ENCODE data around the gene ADGRG3. TPM values are rescaled to one million over a fixed set of nuclear protein-coding genes. Genes with fewer than 3 reads are reported as not detected.

Gene ADGRG3
- total and polyA plus RNA-seq, 10 of the 15 experiments (the other 5 are each of a cell fraction or from before 2014, with no cell fraction given) = 0.10 to 0.11 (median 0.10) TPM; not detected in 7

- no peaks in the 10 kb centered on the region for H3K36me3 ChIP-seq (ENCODE audit: control insufficient read depth in 2 of 2, insufficient read depth in 2 of 2, low read length in 1 of 2)
- CTCF ChIA-PET = interaction anchor here (1.0 kb wide), 1 partner anchor 31 kb away, joined by 3 read pairs; no protein-coding TSS in a partner anchor
- 17% methylated on average over 10 of the region's 10 CpGs for WGBS (ENCODE audit: insufficient coverage, insufficient replicate concordance, low lambda C conversion rate, missing lambda C conversion rate)
- BruUV-seq (replicated peaks) = no TSS peak
- H3K79me2 ChIP-seq (ENCODE audit: control insufficient read depth, insufficient read depth, low read length) = no peaks in the 10 kb centered on the region
- RAD21 ChIA-PET (ENCODE audit: unreplicated experiment) = no interaction called here
- H3K9ac ChIP-seq (ENCODE audit: control insufficient read depth, insufficient read depth, low read length) = no peak overlapping the region
- POLR2A ChIA-PET = interaction anchor here (0.7 kb wide), 1 partner anchor 12 kb away, joined by 3 read pairs; no protein-coding TSS in a partner anchor
- peaks cover 0 to 3% of the 10 kb centered on the region in 2 experiments; a peak in 1 of 4 replicates for H3K27me3 ChIP-seq (replicated peaks in 1 of 2; ENCODE audit: control insufficient read depth in 2 of 2, insufficient read depth in 2 of 2, low read length in 1 of 2)
- DNase-seq (ENCODE audit: low read depth, low spot score) (no peak), FAIRE-seq (no peak), ATAC-seq (no peak)
- H3K4me1 ChIP-seq (ENCODE audit: control insufficient read depth, insufficient read depth, low read length) = no peaks in the 10 kb centered on the region
- in situ Hi-C loops (cut with MboI) = no loop called here
- intact Hi-C loops (cut with micrococcal nuclease; ENCODE audit: unreplicated experiment) = no loop called here
- H4K20me1 ChIP-seq (ENCODE audit: control insufficient read depth, insufficient read depth) = no peaks in the 10 kb centered on the region
- no peaks in the 10 kb centered on the region for H3K9me3 ChIP-seq (replicated peaks; ENCODE audit: control insufficient read depth, insufficient read depth, low read length)
- no peak for TF ChIP-seq GABPA (IDR thresholded peaks at IDR 0.05; ENCODE audit: low read depth)
- H3K4me3 ChIP-seq = no peak overlapping the region
- H3K27ac ChIP-seq (ENCODE audit: control insufficient read depth, insufficient read depth) = no peak overlapping the region
- H3K4me2 ChIP-seq (ENCODE audit: control insufficient read depth, insufficient read depth) = no peak overlapping the region
- SMC1A ChIA-PET (ENCODE audit: uncharacterized antibody, unreplicated experiment) = interaction anchor here (0.7 kb wide), 1 partner anchor 32 kb away, joined by 4 read pairs; no protein-coding TSS in a partner anchor
- H2AFZ ChIP-seq (ENCODE audit: control insufficient read depth, low read depth, low read length) = no peak overlapping the region
Measured at GRCh38 chr16:57621521-57622271, 46.4 kb upstream of the ADGRG3 start.

DNA sequence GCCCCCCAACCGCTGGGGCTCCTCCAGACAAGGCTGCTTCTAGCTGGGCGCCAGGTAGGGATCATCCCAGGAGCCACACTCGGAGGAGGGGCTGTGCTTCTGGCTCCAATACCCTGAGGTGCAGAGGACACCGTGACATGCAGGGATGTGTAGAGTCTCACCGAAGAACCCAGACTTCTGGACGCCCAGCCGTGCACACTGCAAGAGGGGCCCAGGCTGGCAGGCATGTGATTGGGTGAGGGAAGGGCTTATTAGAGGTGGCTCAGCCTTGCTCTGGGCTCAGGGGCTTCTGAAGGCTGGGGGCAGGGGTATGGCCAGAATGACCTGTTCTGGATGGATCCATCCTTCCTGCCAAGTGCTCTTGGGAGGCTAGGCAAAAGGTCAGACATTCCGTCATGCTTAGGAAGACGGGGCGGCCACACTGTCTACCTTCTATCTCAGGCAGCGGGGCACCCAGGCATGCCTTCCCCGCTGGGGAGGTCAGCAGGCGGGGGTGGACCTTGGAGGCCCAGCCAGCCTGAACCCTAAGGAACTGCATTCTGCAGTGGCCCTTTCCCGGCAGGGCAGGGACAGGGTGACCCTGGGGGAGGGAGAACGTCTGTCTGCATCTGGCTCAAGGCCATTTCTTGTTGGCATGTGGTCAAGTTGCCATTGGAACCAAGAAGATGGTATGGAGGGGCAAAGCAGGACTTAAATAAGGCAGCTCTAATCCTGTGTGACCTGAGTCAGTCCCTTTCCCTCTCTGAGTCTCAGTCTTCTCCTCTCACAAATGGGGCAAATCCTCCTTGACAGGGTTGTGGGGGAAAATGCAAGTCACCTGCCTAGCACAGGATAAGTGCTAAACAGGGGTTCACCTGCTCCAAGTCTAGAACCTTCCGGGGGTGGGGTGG is 45.5 kb upstream of the ADGRG3 start:
- ChIA-PET CTCF (interaction anchor here (0.6 to 1.3 kb wide), 4 partner anchors 11 to 33 kb away, joined by 3 to 5 read pairs (median 3); no protein-coding TSS in a partner anchor), RAD21 (ENCODE audit: unreplicated experiment) (interaction anchor here (1.8 kb wide), 1 partner anchor 12 kb away, joined by 7 read pairs; no protein-coding TSS in a partner anchor), SMC1A (ENCODE audit: uncharacterized antibody, unreplicated experiment) (interaction anchor here (2.8 kb wide), 1 partner anchor 13 kb away, joined by 11 read pairs; no protein-coding TSS in a partner anchor), POLR2A (interaction anchor here (0.6 to 1.0 kb wide), 2 partner anchors 10 to 12 kb away, joined by 3 to 7 read pairs; no protein-coding TSS in a partner anchor)
- Histone ChIP-seq H3K27me3 (replicated peaks in 1 of 2; ENCODE audit: control insufficient read depth in 2 of 2, insufficient read depth in 2 of 2, low read length in 1 of 2) (peaks cover 0 to 3% of the 10 kb centered on the region in 2 experiments; a peak in 1 of 4 replicates), H4K20me1 (ENCODE audit: control insufficient read depth, insufficient read depth) (no peaks in the 10 kb centered on the region), H3K4me3 (no peak overlapping the region), H3K4me2 (ENCODE audit: control insufficient read depth, insufficient read depth) (no peak overlapping the region), H3K36me3 (ENCODE audit: control insufficient read depth in 2 of 2, insufficient read depth in 2 of 2, low read length in 1 of 2) (no peaks in the 10 kb centered on the region), H3K9me3 (replicated peaks; ENCODE audit: control insufficient read depth, insufficient read depth, low read length) (no peaks in the 10 kb centered on the region), H2AFZ (ENCODE audit: control insufficient read depth, low read depth, low read length) (no peak overlapping the region), H3K4me1 (ENCODE audit: control insufficient read depth, insufficient read depth, low read length) (no peaks in the 10 kb centered on the region), H3K9ac (ENCODE audit: control insufficient read depth, insufficient read depth, low read length) (no peak overlapping the region), H3K79me2 (ENCODE audit: control insufficient read depth, insufficient read depth, low read length) (no peaks in the 10 kb centered on the region), H3K27ac (ENCODE audit: control insufficient read depth, insufficient read depth) (no peak overlapping the region)
- no peak for TF ChIP-seq PAX5 (IDR thresholded peaks at IDR 0.05; ENCODE audit: borderline replicate concordance, low read depth, low read length)
- no TSS peak for BruUV-seq (replicated peaks)
- intact Hi-C loops (cut with micrococcal nuclease; ENCODE audit: unreplicated experiment) (no loop called here), in situ Hi-C loops (cut with MboI) (no loop called here)
- no peak for FAIRE-seq
- WGBS (ENCODE audit: insufficient coverage, insufficient replicate concordance, low lambda C conversion rate, missing lambda C conversion rate) = 55% methylated on average over 16 of the region's 16 CpGs
- no peak for DNase-seq (ENCODE audit: low read depth, low spot score)
- ATAC-seq = no peak
